Measurements from ENCODE around the gene ZNF341.
A peak's percentile ranks its signal among the peaks of the same experiment; 100 is the strongest.

The ZNF341 gene

DNA sequence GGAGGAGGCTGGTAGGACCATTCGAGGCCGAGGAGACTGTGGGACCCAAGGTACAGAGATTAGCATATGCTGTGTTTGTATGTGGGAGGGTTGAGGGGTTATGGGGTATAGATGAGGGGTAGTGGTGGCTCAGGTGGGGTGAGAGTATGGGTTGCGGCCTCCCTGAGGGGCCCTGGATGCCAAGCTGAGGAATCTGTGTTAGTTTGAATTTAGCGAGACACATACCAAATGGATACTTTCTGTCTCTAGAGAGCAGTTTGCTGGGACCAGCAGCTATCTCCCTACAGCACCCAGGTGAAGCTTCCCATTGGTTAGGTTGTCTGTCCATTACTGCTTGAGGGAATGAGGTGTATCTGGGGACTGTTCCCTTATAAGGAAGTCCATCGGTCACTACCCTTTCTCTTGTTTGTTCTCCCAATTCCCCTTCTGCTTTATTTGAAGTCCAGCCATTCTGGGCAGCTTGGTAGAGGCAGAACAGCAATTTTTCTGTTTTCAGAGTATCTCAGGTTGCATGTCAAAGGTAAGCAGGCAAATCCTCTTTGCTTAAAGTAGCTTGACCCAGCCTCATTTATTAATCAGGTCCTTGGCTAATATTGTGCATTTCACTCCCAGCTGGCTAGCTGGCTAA is 94.6 kb downstream of the ZNF341 start:
- DNase-seq = no peak

DNA sequence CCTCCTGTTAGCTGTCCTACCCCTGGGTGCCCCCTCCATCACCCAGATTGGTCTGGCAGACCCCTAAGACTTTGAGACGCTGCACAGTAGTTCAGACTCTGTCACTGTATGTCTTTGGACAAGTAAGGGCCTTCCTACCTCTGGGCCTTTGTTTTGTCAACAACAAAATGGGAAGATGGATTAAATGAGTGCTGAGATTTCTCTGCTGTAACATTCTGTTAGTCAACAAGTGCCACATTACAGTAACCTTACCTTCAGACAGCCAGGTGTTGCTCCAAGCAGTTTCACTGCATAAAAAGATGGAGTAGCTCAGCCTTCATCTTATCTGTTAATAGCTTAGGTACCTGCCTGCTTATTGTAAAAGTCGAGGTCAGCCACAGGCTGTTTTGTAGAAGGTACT is 95.3 kb downstream of the ZNF341 start:
- no peak for DNase-seq

DNA sequence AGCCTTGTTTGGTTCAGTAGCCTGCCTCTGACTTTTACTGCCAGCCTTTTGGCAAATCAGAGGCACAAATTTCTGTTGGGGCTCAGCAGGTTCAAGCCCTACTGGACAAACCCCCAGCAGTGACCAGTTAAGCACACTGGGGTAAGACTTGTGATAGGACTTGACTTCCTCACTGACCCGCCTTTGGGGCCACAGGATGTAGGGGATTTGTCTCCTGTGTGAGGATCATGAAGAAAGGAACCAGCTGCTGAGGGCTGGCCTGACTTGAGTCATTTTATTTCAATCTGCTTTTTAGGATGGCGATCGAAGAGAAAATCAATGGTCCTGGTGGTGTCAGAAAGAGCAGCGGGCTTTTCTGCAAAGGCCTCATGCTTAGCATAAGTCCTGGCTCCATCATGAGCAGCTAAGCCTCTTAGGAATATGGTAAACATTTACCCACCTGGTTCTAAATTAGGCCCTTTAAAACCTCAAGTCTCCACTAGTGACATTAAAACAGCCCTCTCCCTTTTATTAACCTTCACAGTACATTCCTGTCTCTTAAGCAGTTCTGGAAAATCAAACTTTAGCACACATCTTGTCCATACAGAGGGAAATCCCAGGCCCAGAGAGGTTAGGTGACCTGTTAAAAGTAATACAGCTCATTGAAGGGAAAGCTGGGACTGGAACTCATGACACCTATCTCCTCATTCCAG is 96.0 kb downstream of the ZNF341 start:
- no peak for DNase-seq

DNA sequence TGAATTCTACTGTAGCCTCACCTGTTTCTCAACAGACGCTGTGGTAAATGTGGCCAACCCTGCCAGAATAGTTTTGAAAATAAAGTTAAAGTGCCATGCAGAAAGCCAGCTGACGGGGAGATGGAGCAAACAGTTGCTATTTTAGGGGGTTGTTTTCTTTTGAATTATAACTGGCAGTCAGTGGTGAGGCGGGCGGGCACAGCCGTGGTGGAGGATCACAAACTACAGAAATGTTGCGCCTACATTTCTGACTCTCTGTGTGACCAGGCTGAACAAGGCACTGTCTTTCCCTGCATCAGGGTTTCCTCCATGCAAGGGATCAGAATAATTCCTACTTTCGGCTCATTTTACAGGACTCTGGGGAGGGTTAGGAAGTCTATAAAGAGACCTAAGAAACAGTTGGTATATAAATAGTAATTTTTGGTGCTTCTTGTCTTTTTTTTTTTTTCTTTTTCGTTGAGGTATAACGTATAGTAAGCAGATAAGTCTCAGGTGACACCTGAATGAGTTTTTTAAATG is 96.6 kb downstream of the ZNF341 start:
- DNase-seq = peak; percentile 53

DNA sequence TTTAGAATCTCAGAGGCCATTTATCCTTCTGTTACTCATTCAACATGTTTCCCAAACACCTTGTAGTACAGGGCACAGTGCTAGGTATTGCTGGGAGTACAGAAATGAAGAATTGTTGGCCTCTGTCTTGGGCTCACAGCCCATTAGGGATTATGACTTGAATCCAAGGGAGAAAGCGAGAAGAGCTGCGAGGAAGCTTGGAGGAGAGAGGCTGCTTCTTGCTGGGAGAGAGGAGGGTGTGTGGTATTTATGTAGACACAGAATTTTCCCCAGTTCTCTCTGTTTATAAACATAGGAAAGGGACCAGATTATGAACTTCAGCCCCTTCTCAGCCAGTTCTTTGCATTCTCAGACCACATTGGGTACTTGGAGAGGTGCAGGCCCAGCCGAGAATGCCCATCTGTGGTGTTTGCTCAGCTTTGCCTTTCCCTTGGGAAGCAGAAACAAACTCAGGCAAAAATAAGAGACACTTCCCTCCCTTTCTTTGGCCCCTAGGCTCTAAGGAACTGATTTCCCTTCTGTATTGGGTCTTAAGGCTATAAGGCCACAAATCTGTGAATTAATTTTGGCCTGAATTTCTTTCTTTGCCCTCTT is 97.3 kb downstream of the ZNF341 start:
- DNase-seq = no peak

DNA sequence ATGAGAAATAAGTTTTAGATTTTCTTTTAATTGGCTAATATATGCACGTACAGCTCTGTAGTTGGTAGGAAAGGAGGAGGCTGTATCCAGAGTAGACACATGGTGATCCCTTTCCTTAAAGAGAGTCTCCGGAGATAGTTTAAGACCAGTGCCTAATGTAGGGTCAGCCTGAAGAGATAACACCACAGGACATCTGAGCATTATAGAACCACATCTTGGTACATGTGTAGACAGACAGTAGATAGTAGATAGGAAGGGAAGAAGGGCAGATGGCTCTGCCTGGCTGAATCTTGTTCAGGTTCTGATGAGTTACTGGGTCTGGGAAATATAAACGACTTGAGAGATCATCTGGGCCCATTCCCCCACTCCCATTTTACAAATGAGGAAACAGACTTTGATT is 97.8 kb downstream of the ZNF341 start:
- DNase-seq = no peak

DNA sequence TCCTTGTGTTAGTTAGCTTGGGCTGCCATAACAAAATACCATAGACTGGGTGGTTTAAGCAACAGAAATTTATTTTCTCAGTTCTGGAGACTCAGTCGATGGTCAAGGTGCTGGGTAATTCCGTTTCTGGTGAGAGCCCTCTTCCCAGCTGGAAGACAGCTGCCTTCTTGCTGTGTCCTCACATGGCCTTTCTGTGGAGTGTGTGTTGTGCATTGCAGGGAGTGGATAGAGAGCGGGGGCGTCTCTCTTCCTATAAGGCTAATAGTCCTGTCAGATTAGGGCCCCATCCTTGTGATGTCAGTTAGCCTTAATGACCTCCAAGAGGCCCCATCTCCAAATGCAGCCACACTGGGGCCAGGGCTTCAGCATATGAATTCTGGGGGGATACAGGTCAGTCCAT is 98.6 kb downstream of the ZNF341 start:
- DNase-seq = no peak

DNA sequence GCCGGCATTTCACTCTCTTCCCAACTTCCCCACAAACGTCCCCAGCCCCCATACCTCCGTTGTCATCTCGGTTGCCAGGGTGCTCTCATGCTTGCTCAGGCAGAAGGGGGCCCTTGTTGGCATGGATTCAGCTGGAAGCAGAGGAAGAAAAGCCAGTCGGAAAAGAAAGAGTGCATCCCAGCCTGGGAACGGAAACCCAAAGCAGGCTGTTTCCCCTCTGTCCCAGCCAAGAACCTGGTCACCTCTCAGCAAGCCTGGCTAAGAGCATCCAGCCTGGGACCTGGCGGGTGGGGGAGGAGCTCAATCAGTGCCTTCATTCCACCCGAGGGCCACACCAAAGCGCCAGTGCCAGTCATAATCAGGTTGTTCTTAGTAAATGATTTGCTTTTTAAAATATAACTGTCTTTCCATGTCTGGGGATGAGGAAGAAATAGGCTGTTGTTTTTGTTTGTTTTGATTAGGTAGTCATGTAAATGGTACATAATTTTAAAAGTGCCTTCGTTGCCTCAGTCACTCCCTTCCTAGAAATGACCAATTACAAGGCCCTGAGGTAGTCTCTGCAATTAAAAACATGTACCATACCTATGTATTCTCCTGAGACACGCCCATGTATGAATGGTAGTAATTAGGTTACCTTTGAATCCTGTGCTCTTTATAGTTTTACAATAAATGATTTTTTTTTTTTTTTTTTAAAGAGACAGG is 100.5 kb downstream of the ZNF341 start:
- DNase-seq = peak; percentile 61

DNA sequence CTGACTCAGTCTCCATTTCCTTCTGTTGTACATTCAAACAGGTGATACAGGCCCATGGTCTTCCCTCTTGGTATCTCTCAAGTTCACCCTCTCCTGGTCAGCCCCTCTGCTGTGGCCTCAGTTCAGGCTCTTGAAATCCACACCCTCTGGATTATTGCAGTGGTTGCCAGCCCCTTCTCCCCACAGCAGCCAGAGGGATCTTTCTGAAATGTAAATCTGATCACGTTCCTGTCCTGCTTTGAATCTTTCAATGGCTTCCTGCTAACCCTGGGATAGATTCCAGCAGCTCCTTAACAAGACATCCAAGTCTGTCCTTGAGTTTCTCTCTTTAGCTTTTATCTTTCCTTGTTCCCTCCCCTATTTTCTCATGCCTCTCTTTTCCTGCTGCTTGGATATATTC is 101.5 kb downstream of the ZNF341 start:
- no peak for DNase-seq

DNA sequence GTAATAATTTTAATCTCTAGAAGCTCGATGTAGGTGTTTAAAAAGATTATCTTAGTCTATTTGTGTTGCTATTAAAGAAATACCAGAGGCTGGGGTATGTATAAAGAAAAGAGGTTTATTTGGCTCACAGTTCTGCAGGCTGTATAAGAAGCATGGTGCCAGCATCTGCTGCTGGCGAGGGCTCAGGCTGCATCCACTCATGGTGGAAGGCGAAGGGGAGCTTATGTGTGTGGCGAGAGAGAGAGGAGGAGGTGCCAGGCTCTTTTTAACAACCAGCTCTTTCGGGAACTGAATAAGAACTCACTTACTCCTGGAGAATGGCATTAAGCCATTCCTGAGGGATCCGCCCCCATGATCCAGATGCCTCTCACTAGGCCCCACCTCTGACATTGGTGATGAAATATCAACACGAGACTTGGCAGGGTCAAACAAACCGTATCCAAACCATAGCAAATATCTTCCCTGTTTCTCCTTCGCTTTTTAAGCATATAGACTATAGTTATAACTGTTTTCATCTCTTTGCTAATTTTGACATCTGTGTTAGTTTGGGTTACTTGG is 103.9 kb downstream of the ZNF341 start:
- no peak for DNase-seq

DNA sequence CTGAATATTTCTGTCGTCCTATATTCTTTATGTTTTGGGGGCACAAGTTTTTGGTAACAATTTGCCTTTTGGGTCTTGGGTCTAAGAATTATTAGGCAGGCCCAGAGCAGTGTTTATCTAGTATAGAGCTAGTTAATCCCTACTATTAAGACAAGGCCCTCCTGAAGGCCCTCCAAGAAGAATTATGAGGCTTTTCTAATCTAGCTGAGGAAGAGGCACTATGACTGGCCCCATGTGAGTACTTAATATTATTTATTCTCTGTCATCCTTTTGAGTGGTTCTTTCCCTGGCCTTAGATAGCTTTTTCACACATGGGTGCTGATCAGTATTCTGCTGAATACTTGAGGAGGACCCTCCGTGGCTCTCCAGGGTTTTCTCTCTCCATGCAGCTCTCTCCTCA is 104.5 kb downstream of the ZNF341 start:
- DNase-seq = no peak

DNA sequence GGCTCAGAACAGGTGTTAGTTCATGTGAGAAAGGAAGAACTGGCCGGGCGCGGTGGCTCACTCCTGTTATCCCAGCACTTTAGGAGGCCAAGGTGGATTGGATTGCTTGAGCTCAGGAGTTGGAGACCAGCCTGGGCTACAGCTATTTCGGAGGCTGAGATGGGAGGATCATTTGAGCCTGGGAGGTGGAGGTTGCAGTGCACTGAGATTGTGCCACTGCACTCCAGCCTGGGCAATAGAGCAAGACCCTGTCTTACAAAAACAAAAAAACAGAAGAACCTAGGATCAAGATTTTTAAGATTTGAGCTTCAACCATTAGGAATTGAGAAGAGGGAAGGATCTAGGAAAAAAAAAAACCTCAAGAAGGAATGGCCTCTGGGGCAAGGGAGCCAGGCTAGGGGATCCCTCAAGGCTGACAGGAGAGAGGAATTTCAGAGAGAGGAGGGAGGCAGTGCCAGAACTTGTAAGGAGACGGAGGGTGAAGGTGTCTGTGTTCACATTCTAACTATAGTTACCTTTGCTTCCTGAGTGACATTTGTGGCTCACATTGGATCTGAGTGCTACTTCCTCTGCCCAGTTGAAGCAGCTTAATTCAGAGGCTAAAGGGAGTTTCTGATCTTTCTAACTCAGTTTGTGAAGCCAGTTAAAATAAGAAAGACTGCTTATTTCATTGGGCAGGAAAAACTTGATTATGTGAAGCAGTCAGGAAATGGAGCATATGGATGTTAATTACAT is 105.5 kb downstream of the ZNF341 start:
- no peak for DNase-seq

DNA sequence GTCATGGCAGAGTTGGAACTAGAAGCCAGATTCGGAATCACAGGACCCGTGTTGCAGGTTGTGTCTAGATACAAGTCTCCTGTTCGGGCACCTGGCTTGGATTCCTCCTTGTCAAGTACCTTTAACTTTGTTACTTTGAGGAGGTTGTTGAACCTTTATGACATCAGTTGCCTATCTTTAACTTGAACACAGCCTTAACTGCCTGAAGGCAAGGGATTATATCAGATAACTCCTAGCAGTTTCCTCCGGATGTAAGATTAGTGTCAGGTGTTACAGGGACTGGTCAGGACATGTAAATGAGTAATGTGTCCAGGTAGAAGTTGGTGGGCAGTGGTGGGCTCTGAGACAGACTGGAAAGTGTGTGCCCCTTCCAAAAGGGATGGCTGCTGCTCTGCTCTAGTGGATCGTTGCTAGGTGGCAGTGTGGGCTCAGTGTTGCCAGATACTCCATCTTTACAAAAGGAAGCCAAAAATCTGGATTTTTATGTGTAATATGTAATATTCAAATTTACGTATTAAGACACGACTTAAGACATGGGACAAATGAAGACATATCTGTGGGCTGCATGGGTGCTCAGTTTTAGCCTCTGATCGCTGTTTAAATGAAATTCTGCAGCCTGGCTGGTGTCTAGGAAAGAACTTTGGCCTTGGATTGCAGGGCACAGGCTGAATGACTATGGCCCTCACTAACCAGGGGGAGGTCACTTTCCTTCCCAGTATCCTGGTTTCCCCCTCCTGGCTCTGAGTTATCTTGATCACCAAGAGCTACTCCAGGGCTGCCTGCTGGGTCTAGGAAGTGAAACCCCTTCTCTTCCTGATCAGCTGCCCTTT is 106.5 kb downstream of the ZNF341 start:
- DNase-seq = no peak

DNA sequence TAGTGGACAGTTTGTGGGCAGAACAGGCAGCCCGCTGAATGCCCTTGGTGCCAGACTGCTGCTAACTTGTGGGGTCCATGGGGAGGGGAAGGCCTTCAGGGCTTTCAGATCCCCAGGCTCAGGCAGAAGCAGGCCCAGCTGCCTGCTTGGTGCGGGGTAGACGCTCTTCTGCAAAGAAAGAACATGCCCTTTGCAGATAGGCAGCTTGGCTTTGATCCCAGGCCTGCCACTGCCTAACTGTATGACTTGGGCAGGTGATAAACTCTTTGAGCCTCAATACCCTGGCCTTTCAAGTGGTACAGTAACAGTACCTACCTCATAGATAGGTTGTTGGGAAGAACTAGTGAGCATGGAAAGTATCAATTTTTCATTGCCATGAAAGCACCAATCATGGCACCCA is 107.8 kb downstream of the ZNF341 start:
- no peak for DNase-seq

DNA sequence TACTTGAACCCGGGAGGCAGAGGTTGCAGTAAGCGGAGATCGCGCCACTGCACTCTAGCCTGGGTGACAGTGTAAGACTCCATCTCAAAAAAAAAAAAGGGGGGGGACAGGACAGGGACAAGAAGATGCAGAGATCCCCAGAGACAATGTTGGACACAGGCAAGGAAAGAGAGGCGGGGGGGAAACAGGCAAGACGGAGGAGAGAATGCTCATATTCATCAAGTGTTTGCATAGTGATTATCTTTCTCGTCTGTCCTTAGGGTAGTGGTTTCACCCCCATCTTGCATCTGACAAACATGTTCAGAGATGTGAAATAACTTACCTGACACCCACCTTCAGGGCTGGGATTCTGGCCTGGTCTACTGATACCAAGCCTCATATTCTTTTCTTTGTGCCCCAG is 108.4 kb downstream of the ZNF341 start:
- no peak for DNase-seq

DNA sequence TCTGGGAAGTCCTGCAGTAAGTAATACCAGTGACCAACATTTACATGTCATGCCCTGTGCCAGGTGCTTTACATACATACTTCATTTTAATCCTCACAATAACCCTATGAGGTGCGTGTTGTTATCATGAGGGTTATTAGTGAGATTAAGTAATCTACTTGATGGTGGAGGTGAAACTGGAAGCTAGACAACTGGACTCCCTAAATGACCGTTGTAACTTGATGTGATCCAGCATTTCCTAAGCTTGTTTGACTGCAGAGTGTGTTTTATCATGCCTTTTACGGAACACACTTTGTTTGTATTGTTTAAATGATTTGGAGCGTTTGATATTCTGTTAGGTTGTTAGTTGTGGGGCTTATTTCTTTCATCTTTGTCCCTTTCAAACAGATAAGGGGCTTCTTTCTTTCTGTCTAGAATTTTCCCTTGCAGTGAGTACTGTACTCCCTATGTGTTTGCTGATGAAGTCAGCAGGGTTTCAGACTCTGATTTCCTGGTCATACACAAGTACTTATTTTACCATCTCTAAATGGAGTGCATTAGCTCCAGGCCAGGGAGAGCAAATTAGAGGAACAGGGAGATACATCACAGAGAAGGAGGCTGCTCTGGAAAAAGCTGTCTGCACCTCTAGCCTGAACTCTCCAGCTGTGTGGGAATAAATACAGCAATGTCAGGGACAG is 109.1 kb downstream of the ZNF341 start:
- no peak for DNase-seq

DNA sequence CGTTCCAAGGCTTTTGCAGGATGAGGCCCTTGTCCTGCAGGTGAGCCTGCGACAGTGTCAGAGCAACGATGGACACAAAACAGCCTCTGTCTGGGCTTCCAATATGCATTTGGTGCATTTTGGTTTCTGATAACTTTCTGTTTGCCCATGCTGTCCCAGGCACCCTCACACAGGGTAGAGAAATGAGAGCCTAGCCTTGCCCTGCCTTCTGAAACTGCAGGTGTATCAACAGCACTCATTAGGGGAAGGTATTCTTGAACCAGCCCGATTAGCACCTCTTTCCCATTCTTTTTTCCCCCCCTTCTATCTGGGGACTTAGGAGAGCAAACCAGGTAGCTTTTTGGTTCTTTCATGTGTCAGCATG is 109.6 kb downstream of the ZNF341 start:
- no peak for DNase-seq

Measured in left hindlimb (tissue), 1 donor.